Measurements from ENCODE around the gene BCO1.

GRCh38 chr16:81259916-81260315 lies 21.4 kb downstream of the BCO1 start:
- TF ChIP-seq CTCF (IDR thresholded peaks at IDR 0.05): no peak
- no peak for TF ChIP-seq EZH2 (IDR thresholded peaks at IDR 0.05)
- no peak for TF ChIP-seq EZH2phosphoT487 (IDR thresholded peaks at IDR 0.05)

Data from neural progenitor cell (in vitro differentiated cells).